IPS-NIHi7 (cell line): ENCODE measurements around the gene GGNBP2.

ENCODE experiments used
- DNase-seq: peaks from one replicate; pipeline ENCODE4 v3.0.0; 2012; ENCODE audit warnings: mixed read lengths; ENCODE audit errors: extremely low spot score

Gene GGNBP2

DNA sequence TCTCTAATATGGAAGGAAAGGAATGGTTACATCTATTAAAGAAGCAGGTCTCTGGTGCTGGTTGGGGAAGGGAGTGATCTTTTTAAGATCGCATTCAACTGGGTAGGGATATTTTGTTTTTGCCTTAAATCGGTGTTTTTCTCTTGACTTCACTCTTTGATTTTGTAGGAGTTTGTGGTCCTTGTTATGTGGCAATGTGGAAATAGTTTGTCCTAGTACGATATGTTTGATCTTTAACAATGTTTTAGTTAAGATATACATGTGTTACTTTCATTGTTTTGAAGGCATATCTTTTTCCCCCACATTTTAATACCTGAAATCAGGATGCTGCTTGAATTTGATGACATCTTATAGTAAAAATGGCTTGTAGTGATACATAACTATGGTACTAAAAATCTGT is 8.7 kb downstream of the GGNBP2 start:
- no peak for DNase-seq

DNA sequence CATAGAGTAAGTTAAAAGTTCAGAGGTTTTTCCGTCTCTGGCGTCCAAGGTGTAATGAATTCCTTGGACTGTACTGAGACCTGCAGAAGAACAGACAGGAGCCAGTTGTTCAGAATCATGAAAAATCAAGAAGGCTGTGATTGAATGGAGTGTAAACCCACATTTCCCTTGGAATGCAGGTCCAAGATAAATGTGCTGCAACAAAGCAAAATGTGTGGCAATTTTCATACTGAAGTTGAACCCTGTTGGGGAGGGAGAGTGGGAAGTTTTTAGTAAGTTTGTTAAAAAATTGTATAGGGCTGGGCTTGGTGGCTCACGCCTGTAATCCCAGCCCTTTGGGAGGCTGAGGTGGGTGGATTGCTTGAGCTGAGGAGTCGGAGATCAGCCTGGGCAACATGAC is 21.4 kb downstream of the GGNBP2 start:
- DNase-seq, result no peak

- DNase-seq, result no peak
Observed at GRCh38 chr17:36575028-36575427, 30.3 kb downstream of the GGNBP2 start.

GRCh38 chr17:36576793-36577192 is 32.1 kb downstream of the GGNBP2 start:
- DNase-seq, result no peak

DNA sequence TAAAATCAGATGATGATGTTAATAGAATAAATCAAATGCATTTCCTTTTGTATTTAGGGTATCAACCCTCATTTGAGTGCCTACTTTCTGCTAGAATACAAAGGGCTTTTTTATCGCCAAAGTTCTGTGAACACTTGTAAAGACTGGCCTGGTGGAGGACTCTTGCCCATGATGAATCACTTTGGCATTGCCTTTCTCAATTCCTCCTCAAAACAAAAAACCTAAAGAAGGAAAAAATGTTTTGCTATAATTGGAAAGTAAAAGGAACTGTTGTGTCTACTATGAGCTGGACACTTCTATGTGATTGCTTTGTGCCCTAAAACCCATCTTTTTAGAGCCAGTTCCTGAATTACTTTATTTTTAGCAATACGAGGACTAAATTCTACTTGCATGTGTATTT is 34.0 kb downstream of the GGNBP2 start:
- DNase-seq, result no peak

DNA sequence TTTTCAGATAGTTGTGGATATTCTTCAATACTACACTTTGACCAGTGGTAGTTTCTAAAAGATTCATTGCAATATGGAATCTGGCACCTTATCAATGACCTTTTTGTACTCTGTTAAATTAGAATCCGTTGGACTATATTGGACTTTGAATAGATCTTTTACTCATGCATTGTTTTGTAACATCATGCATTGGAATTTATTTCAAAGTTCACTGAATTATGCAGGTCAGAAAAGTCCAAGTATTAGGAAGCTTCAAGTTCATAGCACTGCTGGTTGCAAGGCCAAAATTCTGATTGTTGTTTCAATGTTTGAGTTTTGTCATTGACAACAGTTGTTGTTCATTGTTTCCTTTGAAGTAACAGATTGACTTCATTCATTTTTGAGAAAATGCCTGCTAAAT is 39.1 kb downstream of the GGNBP2 start:
- no peak for DNase-seq

GRCh38 chr17:36586138-36586537 is 41.4 kb downstream of the GGNBP2 start:
- DNase-seq, result no peak

DNA sequence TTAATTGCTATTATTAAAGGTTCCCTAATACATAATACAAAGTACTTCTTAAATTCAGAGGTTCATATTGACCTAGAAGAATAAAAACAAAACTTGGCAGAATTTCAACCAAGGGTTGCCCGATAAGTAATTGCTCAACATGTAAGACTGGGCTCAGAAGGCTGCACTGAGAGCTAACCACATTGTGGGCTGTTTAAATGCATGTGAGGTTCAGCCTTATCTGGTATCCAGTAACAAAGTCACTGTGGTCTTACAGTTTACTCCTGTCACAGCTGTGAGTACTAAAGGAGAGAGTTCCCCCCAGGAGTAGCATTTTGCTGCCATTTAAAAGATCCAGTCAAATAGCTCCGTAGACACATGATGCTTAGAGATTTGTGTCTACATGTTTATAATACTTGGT is 45.4 kb downstream of the GGNBP2 start:
- no peak for DNase-seq

GRCh38 chr17:36591434-36592315 is 47.0 kb downstream of the GGNBP2 start, which contains the start of gene DHRS11:
TSS of gene DHRS11 (plus strand) at chr17:36591879. CDS start at chr17:36592010, 131 bp downstream.
- DNase-seq, result peak; percentile 99

DNA sequence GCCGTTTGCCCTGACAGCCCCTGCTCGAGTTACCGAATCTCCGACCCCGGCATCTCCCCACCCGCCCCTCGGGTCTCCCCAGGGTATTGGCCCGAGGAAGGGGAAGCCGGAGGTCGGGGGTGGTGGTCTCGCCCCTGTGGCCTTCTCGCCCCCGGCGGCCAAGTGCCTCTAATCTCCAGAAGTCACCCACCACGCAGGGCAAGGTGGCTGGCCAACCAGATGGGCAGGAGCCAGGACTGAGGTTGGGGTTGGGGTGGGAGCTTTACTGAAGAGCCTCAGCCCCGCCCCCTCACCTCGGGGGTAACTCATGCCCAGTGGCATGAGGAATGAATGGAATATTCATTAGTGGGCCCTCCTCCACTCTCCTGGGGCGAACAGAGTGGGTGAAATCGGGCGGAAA is 47.6 kb downstream of the GGNBP2 start:
- DNase-seq, result peak; percentile 51

- no peak for DNase-seq
Observed at GRCh38 chr17:36592716-36593321, 48.1 kb downstream of the GGNBP2 start.

DNA sequence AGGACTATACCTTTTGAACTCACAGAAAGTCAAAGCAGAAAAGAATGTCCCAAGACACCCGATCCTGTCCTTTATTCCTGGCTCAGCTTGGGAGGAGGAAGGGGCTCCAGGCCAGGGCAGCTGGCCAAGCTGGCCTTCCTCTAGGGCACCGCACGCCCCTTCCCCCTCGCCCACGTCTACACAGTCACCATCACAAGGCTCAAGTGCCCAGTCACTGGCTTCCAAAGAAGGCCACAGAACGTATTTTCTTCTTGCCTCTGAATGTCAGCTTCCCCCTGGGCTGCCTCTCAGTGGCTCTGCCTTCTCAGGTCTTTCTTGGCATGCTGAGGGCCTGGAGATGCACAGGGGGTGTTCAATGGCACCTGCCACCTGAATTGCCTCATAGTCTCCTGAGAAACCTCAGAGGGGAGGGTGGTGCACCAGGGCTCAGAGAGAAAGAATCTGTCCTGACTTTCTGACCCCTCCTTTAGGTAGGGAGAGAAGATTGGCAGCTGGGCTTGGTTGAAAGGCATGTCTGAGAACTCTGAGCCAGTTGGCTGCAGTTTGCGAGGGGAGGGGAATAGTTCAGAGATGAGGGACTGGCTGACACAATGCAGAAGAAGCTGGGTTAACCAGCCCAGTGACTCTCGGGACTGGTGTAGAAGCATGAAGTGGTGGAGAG is 49.1 kb downstream of the GGNBP2 start:
- no peak for DNase-seq

- DNase-seq, result no peak
Observed at GRCh38 chr17:36594626-36595401, 50.1 kb downstream of the GGNBP2 start.

GRCh38 chr17:36597226-36597625 is 52.5 kb downstream of the GGNBP2 start:
- DNase-seq, result no peak

DNA sequence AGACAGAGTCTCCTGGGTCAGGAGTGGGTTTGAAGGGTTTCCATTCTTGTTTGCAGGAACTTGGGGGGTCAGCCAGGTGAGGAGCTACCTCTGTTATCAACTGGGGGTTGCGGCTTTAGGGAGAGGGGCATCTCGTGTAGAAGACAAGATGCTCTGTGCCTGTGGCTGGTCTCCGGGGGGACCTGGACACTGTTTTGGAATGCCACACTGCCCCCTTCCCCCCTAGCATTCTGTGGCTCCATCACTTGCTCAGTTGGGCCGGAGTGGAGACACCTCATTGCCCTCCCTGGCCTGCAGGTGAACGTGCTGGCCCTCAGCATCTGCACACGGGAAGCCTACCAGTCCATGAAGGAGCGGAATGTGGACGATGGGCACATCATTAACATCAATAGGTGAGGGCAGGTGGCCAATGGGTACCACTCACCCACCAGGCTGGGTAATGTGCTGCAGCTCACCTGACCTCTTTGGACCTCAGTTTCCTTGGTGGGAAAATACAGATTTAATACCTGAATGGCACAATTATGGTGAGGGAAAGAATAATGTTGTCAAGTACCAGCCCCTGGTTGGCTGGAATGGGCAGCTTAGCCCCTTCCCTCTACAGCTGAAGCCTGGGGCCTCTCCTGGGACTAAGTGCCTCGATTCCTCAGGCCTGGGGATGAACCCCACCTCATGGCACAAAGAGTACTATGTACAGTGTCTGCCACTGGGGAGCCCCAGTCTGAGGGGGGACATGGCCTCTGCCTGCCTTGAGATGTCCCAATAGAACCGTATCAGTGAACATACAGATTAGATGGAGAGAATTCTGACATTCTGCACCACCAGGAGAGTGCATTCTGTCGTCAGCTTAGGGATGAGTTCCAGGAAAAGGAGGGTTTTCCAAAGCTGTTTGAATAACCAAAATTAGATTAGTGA is 53.4 kb downstream of the GGNBP2 start:
- no peak for DNase-seq

- DNase-seq, result no peak
Observed at GRCh38 chr17:36598951-36599401, 54.3 kb downstream of the GGNBP2 start.

DNA sequence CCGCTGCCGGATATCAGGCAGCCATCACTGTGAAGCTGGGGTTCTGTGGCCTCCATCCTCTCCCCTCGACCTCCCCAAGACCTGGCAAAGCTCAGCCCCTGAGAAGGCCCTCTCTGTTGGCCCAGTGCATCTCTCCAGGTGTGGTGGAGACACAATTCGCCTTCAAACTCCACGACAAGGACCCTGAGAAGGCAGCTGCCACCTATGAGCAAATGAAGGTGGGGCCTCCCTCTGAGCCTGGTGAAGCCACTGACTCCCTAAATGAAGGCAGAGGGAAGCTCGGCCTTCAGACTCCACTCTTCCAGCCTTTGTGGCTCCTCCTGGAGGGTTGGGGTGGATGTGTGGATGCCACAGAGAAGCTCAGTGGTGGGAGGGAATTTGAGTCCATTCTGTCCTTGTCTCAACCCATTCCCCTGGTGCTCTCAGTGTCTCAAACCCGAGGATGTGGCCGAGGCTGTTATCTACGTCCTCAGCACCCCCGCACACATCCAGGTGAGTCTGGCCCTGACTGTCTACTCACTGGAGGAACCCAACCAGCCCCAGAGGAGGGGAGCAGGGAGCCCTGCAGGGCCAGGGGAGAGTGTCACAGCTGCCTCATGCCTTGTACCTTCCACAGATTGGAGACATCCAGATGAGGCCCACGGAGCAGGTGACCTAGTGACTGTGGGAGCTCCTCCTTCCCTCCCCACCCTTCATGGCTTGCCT is 55.0 kb downstream of the GGNBP2 start:
- DNase-seq, result no peak

DNA sequence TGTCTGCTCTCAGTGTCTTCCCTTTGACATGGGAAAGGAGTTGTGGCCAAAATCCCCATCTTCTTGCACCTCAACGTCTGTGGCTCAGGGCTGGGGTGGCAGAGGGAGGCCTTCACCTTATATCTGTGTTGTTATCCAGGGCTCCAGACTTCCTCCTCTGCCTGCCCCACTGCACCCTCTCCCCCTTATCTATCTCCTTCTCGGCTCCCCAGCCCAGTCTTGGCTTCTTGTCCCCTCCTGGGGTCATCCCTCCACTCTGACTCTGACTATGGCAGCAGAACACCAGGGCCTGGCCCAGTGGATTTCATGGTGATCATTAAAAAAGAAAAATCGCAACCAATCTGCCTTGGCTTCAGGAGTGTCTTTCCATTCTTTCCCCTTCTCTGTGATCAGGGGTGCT is 55.7 kb downstream of the GGNBP2 start:
- no peak for DNase-seq

GRCh38 chr17:36600936-36601302 is 56.2 kb downstream of the GGNBP2 start:
- peak; percentile 56 for DNase-seq
